Lower leg skin (tissue), 3 donors: Measurements from ENCODE around the gene CREB5.

Source experiments
- CTCF ChIP-seq, 3 donors: fragments of 450-650 bp; IDR thresholded peaks; one replicate each; pipeline ENCODE4 v1.5.1; 2016; ENCODE audit warnings: antibody characterized with exemption in 3 of 3, mild to moderate bottlenecking in 3 of 3, moderate library complexity in 2 of 3
- POLR2A ChIP-seq, 2 donors: fragments of 450-650 bp; IDR thresholded peaks; one replicate each; pipeline ENCODE4 v1.6.1; 2016 to 2017; ENCODE audit warnings: antibody characterized with exemption in 2 of 2, mild to moderate bottlenecking in 1 of 2, moderate library complexity in 1 of 2

- TF ChIP-seq POLR2A (IDR thresholded peaks at IDR 0.05) (no peak), CTCF (IDR thresholded peaks at IDR 0.05) (no peak)
Observed at GRCh38 chr7:28587211-28587610, 174.9 kb downstream of the CREB5 start.
